ENCODE data around the gene G0S2.

DNA sequence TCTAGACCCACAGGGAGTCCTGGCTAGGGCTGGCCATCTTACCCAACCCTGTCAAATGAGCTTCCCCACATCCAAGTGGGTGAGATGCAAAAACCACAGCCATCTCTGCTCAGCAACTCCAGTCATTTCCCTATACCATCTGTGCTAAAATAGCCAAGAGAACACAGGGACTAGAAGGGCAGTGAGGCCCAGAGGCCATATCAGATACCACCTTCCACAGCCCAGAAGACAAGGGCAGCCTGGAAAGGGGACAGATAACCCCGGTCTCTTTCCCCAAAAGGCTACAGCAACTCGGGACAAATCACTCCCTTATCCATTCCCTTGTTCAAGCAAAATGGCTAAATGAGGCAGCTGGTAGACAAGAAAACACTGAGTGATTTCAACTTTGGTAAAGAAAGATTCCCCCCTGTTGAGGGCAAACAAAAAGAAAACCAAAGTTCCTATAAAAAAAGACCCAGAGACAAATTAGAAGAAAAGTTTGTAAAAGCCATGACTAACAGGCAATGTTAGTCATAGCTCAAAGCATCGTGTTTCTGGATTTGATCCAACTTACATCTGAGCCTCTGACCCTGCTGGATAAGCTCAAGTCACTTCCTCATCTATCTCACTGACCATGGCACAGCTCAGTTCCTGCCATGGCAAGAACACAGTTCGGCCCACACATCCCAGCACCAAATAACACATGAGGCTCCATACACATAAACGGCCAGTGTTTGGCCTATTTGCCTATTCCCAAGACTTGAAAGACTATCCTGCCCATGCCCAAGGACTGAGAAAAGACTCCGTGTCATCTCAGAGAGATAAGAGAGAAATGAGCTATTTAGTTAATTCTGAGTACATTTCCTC lies 26.1 kb upstream of the G0S2 start:
- TF ChIP-seq, protein P1, sequence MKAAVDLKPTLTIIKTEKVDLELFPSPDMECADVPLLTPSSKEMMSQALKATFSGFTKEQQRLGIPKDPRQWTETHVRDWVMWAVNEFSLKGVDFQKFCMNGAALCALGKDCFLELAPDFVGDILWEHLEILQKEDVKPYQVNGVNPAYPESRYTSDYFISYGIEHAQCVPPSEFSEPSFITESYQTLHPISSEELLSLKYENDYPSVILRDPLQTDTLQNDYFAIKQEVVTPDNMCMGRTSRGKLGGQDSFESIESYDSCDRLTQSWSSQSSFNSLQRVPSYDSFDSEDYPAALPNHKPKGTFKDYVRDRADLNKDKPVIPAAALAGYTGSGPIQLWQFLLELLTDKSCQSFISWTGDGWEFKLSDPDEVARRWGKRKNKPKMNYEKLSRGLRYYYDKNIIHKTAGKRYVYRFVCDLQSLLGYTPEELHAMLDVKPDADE (IDR thresholded peaks at IDR 0.05) = no peak
- no peak for TF ChIP-seq EZH2 (IDR thresholded peaks at IDR 0.05; ENCODE audit: low read depth, unreplicated experiment)
- TF ChIP-seq, protein P2, sequence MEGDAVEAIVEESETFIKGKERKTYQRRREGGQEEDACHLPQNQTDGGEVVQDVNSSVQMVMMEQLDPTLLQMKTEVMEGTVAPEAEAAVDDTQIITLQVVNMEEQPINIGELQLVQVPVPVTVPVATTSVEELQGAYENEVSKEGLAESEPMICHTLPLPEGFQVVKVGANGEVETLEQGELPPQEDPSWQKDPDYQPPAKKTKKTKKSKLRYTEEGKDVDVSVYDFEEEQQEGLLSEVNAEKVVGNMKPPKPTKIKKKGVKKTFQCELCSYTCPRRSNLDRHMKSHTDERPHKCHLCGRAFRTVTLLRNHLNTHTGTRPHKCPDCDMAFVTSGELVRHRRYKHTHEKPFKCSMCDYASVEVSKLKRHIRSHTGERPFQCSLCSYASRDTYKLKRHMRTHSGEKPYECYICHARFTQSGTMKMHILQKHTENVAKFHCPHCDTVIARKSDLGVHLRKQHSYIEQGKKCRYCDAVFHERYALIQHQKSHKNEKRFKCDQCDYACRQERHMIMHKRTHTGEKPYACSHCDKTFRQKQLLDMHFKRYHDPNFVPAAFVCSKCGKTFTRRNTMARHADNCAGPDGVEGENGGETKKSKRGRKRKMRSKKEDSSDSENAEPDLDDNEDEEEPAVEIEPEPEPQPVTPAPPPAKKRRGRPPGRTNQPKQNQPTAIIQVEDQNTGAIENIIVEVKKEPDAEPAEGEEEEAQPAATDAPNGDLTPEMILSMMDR (conservative IDR thresholded peaks at IDR 0.05; ENCODE audit: low read depth in 2 of 2) = no peak
- no peak for TF ChIP-seq ZNF114 (CRISPR knock-in tag; IDR thresholded peaks at IDR 0.05)
- TF ChIP-seq EZH2phosphoT487 (IDR thresholded peaks at IDR 0.05; ENCODE audit: unreplicated experiment) = no peak
